KMS-11 (cell line): ENCODE results near the gene TMEM106A.

Experiments used
- H2AFZ ChIP-seq: fragments of 200-600 bp; sonication (generic); 2 replicates; pipeline ENCODE4 v1.6.1; 2016; ENCODE audit warnings: antibody characterized with exemption, mixed run types, low read depth
- H3K27ac ChIP-seq: fragments of 200-600 bp; sonication (generic); 2 replicates; pipeline ENCODE4 v1.6.1; 2016; ENCODE audit warnings: mild to moderate bottlenecking, mixed run types
- H3K27me3 ChIP-seq: fragments of 200-600 bp; sonication (generic); 2 replicates; pipeline ENCODE4 v1.6.1; 2017; ENCODE audit warnings: mild to moderate bottlenecking, low read depth, mixed run types, moderate library complexity; ENCODE audit not compliant: insufficient read depth
- H3K36me3 ChIP-seq: fragments of 200-600 bp; sonication (generic); 2 replicates; pipeline ENCODE4 v1.6.1; 2017; ENCODE audit warnings: mild to moderate bottlenecking, mixed run types; ENCODE audit not compliant: insufficient read depth
- H3K4me1 ChIP-seq: fragments of 200-600 bp; sonication (generic); 2 replicates; pipeline ENCODE4 v1.6.1; 2016; ENCODE audit warnings: mild to moderate bottlenecking, low read depth, mixed run types; ENCODE audit not compliant: poor library complexity, severe bottlenecking
- H3K4me2 ChIP-seq: fragments of 200-600 bp; sonication (generic); 2 replicates; pipeline ENCODE4 v1.7.0; 2016; ENCODE audit warnings: mild to moderate bottlenecking, mixed run types
- H3K4me3 ChIP-seq: fragments of 200-600 bp; sonication (generic); IDR thresholded peaks from 2 replicates; pipeline ENCODE4 v1.6.1; 2017; ENCODE audit warnings: low read depth, low read length, mixed read lengths; ENCODE audit not compliant: insufficient read depth
- H3K79me2 ChIP-seq: fragments of 200-600 bp; sonication (generic); 2 replicates; pipeline ENCODE4 v1.6.1; 2016; ENCODE audit warnings: low read depth, mixed run types; ENCODE audit not compliant: insufficient read depth
- H3K9ac ChIP-seq: fragments of 200-600 bp; sonication (generic); 2 replicates; pipeline ENCODE4 v1.6.1; 2016; ENCODE audit warnings: mild to moderate bottlenecking, mixed run types
- H4K20me1 ChIP-seq: fragments of 200-600 bp; sonication (generic); 2 replicates; pipeline ENCODE4 v1.6.1; 2016; ENCODE audit warnings: mild to moderate bottlenecking, mixed run types; ENCODE audit not compliant: insufficient read depth
- TF ChIP-seq, protein P1 (sequence below): fragments of 200-600 bp; sonication (generic); conservative IDR thresholded peaks from 2 replicates; pipeline ENCODE4 v1.6.1; 2017; ENCODE audit warnings: low read depth, mild to moderate bottlenecking, antibody characterized with exemption, low read length, moderate library complexity, mixed read lengths

Gene TMEM106A

GRCh38 chr17:43170766-43171585, 40.7 kb upstream of the TMEM106A start, which contains the start of gene NBR1:
Gene NBR1, plus strand, starts transcription at chr17:43171214. Its CDS starts 4,586 bp downstream, at chr17:43175800.
- Histone ChIP-seq H3K4me1 (peaks cover 39% of the 10 kb centered on the region), H3K27me3 (no peaks in the 10 kb centered on the region), H3K9ac (peak within 1 kb of the TSS; percentile 85), H3K36me3 (no peaks in the 10 kb centered on the region), H3K79me2 (peaks cover 47% of the 10 kb centered on the region), H3K4me3 (no peak within 1 kb of the TSS), H4K20me1 (no peaks in the 10 kb centered on the region), H3K4me2 (peak within 1 kb of the TSS; percentile 88), H2AFZ (peak within 1 kb of the TSS; percentile 68), H3K27ac (peak within 1 kb of the TSS; percentile 86)
- TF ChIP-seq, protein P1, sequence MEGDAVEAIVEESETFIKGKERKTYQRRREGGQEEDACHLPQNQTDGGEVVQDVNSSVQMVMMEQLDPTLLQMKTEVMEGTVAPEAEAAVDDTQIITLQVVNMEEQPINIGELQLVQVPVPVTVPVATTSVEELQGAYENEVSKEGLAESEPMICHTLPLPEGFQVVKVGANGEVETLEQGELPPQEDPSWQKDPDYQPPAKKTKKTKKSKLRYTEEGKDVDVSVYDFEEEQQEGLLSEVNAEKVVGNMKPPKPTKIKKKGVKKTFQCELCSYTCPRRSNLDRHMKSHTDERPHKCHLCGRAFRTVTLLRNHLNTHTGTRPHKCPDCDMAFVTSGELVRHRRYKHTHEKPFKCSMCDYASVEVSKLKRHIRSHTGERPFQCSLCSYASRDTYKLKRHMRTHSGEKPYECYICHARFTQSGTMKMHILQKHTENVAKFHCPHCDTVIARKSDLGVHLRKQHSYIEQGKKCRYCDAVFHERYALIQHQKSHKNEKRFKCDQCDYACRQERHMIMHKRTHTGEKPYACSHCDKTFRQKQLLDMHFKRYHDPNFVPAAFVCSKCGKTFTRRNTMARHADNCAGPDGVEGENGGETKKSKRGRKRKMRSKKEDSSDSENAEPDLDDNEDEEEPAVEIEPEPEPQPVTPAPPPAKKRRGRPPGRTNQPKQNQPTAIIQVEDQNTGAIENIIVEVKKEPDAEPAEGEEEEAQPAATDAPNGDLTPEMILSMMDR = no peak; the same call in 1 of the 2 replicates

GRCh38 chr17:43171586-43172487, 39.8 kb upstream of the TMEM106A start:
- peak overlapping the region; percentile 85 for H3K9ac ChIP-seq
- H3K4me2 ChIP-seq = peak overlapping the region; percentile 76
- no peaks in the 10 kb centered on the region for H3K36me3 ChIP-seq
- H3K27me3 ChIP-seq = no peaks in the 10 kb centered on the region
- no peaks in the 10 kb centered on the region for H4K20me1 ChIP-seq
- TF ChIP-seq, protein P1 = no peak
- H3K4me3 ChIP-seq = no peak overlapping the region
- peaks cover 47% of the 10 kb centered on the region for H3K79me2 ChIP-seq
- peaks cover 45% of the 10 kb centered on the region for H3K4me1 ChIP-seq
- peak overlapping the region; percentile 86 for H3K27ac ChIP-seq
- H2AFZ ChIP-seq = peak overlapping the region; percentile 68; the same call in 1 of the 2 replicates

GRCh38 chr17:43175213-43176118, 36.2 kb upstream of the TMEM106A start:
- H4K20me1 ChIP-seq = no peaks in the 10 kb centered on the region
- H3K27me3 ChIP-seq = no peaks in the 10 kb centered on the region
- peaks cover 31% of the 10 kb centered on the region for H3K4me1 ChIP-seq
- TF ChIP-seq, protein P1 = no peak
- peaks cover 27% of the 10 kb centered on the region; the same call in 1 of the 2 replicates for H3K79me2 ChIP-seq
- no peak overlapping the region; the same call in 1 of the 2 replicates for H3K4me2 ChIP-seq
- H2AFZ ChIP-seq = no peak overlapping the region
- H3K36me3 ChIP-seq = no peaks in the 10 kb centered on the region
- H3K4me3 ChIP-seq = no peak overlapping the region
- no peak overlapping the region for H3K9ac ChIP-seq
- H3K27ac ChIP-seq = peak overlapping the region; percentile 13; the same call in 1 of the 2 replicates
